ENCODE data around the gene DGKG. TPM values are rescaled to one million over a fixed set of nuclear protein-coding genes. Genes with fewer than 3 reads are reported as not detected.

Gene DGKG
- total RNA-seq, 1 donor from 2014 or later, result 7.3 TPM

- no peak for DNase-seq (ENCODE audit: low spot score in 2 of 2)
- no peak for FAIRE-seq
Observed at GRCh38 chr3:186368717-186369116, 6.7 kb upstream of the DGKG start.

DNA sequence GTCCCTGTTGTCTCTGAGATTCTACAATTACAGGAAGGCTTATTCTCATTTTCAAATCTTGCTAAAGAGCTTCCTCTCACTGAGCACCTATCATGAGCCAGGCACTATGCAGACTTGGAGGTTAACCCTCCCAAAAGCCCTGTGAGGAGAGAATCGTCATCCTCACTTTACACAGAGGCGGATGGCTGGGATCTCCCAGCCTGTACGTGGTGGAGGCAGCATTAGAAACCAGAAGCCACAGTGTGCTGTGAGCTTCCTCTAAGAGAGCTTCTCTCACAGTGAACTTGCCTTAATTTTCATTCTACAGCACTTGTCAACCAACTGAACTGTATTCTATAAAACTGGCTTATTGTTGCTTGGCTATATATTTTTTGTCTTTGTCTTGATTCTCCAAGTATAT, 6.1 kb upstream of the DGKG start:
- DNase-seq (ENCODE audit: low spot score in 2 of 2) (no peak), FAIRE-seq (no peak)

- DNase-seq (ENCODE audit: low spot score in 2 of 2), result no peak
- FAIRE-seq, result no peak
Observed at GRCh38 chr3:186367631-186368030, 5.6 kb upstream of the DGKG start.

- FAIRE-seq (no peak), DNase-seq (ENCODE audit: low spot score in 2 of 2) (no peak)
Observed at GRCh38 chr3:186366206-186366605, 4.2 kb upstream of the DGKG start.

DNA sequence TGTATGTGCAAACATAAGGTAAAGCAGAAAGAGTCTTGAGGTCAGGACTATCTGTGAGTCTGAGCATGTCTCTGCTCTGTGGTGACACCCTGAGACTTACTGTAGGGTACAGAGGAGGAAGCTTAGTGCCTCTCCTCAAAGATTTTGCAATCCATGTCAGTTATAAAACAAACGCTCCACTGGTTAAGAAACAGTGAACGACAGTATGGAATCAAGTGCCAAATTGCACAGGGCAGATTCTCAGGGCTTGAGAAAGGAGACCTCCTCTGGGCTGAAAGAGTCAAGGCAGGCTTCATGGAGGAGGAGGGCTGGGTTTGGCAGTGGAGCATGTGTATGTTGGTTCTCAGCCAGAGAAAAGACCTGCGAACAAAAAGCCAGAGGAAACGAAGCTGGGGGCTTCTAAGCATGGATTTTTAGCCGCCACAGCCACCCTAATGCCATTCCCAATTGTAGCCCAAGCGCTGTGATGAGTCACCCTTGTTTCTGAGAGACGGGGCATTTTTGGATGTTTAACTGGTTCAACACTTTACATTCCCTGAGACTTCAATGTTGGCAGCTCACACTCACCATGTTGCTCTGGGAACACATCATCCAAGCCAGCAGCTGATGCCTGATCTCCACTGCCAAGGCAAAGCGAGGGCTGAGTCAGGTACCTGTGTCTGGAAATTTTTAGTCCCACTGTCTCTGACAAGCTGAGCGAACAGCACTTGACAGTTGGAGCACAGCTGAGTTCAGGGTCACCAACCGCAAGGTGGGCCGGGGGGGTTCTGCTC, 3.4 kb upstream of the DGKG start:
- no peak for FAIRE-seq
- peak; percentile 34 to 42 for DNase-seq (ENCODE audit: low spot score in 2 of 2)

- FAIRE-seq (no peak), DNase-seq (ENCODE audit: low spot score in 2 of 2) (no peak)
Observed at GRCh38 chr3:186362988-186363387, 954 bp upstream of the DGKG start.

- FAIRE-seq (no peak), DNase-seq (ENCODE audit: low spot score in 2 of 2) (no peak)
Observed at GRCh38 chr3:186362537-186362842, 456 bp upstream of the DGKG start.

DNA sequence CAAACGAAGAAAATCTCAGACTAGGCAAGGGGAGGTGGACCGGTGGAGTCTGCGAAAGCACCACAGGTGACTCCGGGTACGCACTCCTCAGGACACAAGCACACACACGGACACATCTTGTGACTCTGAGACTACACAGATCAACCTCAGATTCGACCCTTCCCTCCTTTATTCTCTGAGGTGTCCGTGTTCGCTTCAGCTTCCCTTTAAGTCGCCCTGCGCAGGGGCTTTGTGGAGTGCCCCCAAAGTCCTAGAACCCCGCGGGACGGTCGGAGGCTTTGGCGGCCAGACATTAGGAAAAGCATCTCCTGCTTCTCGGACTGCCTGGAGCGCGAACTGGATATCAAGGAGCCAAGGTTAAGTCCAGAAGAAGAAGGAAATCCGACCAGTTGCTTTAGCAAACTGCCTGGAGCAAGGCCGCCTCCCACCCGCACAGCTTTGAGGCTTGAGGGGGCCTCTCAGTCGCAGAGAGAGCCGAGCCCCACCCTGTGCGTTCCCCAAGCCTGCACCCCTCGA, 730 bp downstream of the DGKG start:
- FAIRE-seq (no peak), DNase-seq (ENCODE audit: low spot score in 2 of 2) (peak in 1 of 2 donors; percentile 43)

GRCh38 chr3:186360779-186361178, 1.3 kb downstream of the DGKG start:
- peak in 1 of 2 donors; percentile 49 for DNase-seq (ENCODE audit: low spot score in 2 of 2)
- no peak for FAIRE-seq

DNA sequence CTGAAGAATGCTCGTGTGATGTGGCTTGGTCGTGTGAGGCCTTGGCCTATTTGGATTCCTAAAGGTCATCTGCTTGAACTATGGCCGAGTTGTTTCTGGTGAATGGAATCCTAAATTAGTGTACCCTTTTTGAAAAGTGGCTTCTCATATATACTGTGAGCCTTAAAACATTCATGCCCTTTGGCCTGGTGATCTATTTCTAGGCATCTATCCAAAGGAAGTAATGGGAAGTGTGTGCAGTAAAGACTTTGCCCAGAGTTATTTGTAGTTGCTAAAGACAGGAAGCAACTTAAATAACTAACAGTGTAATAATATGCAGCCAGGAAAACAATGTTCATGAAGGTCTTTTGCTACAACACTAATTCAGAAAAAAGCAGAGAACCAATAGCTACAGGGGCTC, 3.0 kb downstream of the DGKG start:
- no peak for FAIRE-seq
- DNase-seq (ENCODE audit: low spot score in 2 of 2), result no peak

- FAIRE-seq (no peak), DNase-seq (ENCODE audit: low spot score in 2 of 2) (no peak)
Observed at GRCh38 chr3:186356152-186356551, 5.9 kb downstream of the DGKG start.

- DNase-seq (ENCODE audit: low spot score in 2 of 2) (no peak), FAIRE-seq (no peak)
Observed at GRCh38 chr3:186354100-186354499, 7.9 kb downstream of the DGKG start.

GRCh38 chr3:186352369-186352768, 9.7 kb downstream of the DGKG start:
- DNase-seq (ENCODE audit: low spot score in 2 of 2) (no peak), FAIRE-seq (no peak)

GRCh38 chr3:186342197-186342596, 19.8 kb downstream of the DGKG start:
- FAIRE-seq, result no peak
- no peak for DNase-seq (ENCODE audit: low spot score in 2 of 2)

GRCh38 chr3:186340204-186340603, 21.8 kb downstream of the DGKG start:
- no peak for DNase-seq (ENCODE audit: low spot score in 2 of 2)
- FAIRE-seq, result no peak

GRCh38 chr3:186339180-186339918, 22.7 kb downstream of the DGKG start:
- DNase-seq (ENCODE audit: low spot score in 2 of 2), result no peak
- no peak for FAIRE-seq

DNA sequence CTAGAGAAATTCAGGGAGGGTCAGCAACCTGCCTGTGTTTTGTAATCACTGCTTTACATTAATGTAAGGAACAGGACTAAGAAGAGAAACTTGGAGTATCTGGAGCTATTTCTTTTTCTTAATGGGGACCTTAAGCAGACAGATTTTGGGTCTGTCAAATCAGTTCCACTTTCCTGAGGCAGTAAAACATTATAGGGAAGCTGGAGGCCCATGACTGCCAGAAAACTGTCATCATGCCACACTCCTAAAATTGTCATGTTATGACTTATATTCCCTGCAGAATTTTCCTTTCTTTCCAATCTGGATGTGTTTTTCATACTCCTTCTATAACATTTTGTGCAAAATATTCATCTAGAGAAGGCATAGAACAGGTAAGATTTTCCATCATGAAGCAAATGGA, 28.8 kb downstream of the DGKG start:
- no peak for DNase-seq (ENCODE audit: low spot score in 2 of 2)
- no peak for FAIRE-seq

DNA sequence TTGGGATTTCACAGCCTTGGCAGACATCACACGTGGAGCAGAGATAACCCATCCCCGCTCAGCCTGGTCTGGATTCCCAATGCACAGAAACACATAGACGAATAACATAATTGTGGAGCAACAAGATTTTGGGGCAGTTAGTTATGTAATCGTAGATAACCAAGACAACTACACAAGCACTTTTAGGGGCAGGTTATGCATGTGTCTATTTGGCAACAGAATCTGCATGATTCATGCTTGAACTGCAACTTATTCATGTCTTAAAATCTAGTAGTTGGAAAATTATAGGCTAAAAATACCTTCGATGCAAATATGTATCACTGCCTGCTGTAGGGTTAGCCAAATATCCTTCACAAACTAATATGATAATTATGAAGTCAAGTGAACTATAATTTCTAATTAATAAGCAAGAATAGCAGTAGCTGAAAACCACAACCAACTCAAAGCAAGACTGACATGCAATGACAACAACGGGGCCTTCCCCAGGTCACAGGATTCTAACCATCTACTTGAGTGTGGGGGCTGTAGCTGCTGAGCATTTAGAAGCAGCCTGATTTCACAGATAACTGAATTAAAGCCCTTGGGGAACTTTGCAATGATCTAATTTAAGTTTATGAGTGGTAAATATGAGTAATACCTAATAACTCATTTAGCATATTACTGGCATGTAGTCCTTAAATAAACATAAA, 31.1 kb downstream of the DGKG start:
- FAIRE-seq (no peak), DNase-seq (ENCODE audit: low spot score in 2 of 2) (no peak)

GRCh38 chr3:186329589-186329988, 32.4 kb downstream of the DGKG start:
- no peak for DNase-seq (ENCODE audit: low spot score in 2 of 2)
- FAIRE-seq, result no peak

DNA sequence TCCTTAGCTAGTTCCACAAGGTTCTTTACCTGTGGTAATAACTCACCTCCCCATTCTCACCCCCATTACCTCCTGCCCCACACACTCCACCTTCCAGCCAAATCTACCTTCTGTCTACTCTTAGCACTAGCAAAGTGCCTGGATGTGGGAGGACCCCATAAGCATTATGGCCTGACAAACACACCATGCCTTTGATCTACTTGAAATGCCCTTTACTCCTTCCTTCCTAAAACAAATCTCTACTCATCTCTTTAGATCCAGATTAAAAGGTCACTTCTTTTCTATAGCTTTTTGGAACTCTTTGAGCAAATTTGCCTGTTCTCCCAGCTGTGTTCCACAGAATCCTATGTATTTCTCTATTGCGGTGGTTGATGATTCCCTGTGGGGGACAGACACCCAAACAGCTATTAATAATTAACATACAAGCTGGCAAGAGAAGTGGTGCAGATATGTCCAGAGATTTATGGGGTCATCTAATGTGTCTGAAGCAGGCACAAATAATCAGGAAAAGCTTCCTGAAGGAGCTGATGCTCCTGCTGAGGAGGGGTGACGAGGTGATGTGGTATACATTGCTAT, 34.0 kb downstream of the DGKG start:
- no peak for DNase-seq (ENCODE audit: low spot score in 2 of 2)
- no peak for FAIRE-seq

DNA sequence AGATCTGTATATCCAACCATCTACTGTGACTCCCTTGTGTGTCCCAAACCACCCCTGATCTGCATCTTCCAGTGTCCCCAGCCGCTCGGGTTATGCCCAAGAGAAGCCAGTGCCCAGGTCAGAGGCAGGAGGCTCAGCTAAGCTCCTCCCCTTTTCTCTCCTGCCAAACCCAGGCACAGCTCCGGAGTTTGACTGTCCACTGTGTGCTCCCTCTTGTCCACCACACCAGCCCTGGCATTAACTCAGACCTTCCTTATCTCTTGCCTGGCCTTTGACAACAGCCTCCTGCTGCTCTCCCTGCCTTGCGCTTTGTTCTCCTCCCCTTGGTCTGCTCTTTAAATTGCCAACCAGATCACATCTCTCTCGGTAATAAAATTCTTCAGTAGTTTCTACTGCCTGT, 39.3 kb downstream of the DGKG start:
- DNase-seq (ENCODE audit: low spot score in 2 of 2), result no peak
- no peak for FAIRE-seq
